Activated CD8-positive, alpha-beta memory T cell treated with anti-CD3 and anti-CD28 coated beads for 24 hours (primary cell): ENCODE results near the gene SLC41A3.
"Not testable (repeated sequence)": the region's sequence is repeated elsewhere in the genome, so short reads cannot be mapped to it uniquely, and the experiment has no call there.

Experiments
- DNase-seq: peaks from one replicate; pipeline ENCODE4 v3.0.0-alpha.2; 2020

The SLC41A3 gene

GRCh38 chr3:126025116-126025729 is 58.7 kb downstream of the SLC41A3 start:
- peak; percentile 38 for DNase-seq

- peak; percentile 33 for DNase-seq
Observed at GRCh38 chr3:126024049-126024854, 59.7 kb downstream of the SLC41A3 start.

GRCh38 chr3:126023390-126023789 is 60.5 kb downstream of the SLC41A3 start:
- DNase-seq: peak; percentile 11

GRCh38 chr3:126022741-126023359 is 61.1 kb downstream of the SLC41A3 start:
- DNase-seq: peak; percentile 32

- DNase-seq: no peak
Observed at GRCh38 chr3:126021702-126022101, 62.2 kb downstream of the SLC41A3 start.

GRCh38 chr3:126021224-126021623 is 62.7 kb downstream of the SLC41A3 start:
- DNase-seq: peak; percentile 28

GRCh38 chr3:126019683-126020082 is 64.2 kb downstream of the SLC41A3 start:
- peak; percentile 37 for DNase-seq

- DNase-seq: no peak
Observed at GRCh38 chr3:126018995-126019394, 64.9 kb downstream of the SLC41A3 start.

- no peak for DNase-seq
Observed at GRCh38 chr3:126018545-126018944, 65.4 kb downstream of the SLC41A3 start.

GRCh38 chr3:126017362-126017761 is 66.6 kb downstream of the SLC41A3 start:
- no peak for DNase-seq

- DNase-seq: no peak
Observed at GRCh38 chr3:126016616-126017015, 67.3 kb downstream of the SLC41A3 start.

- DNase-seq: no peak
Observed at GRCh38 chr3:126015075-126015474, 68.8 kb downstream of the SLC41A3 start.

- no peak for DNase-seq
Observed at GRCh38 chr3:126014252-126014651, 69.7 kb downstream of the SLC41A3 start.

GRCh38 chr3:126013751-126014156 is 70.2 kb downstream of the SLC41A3 start:
- DNase-seq: peak; percentile 41

- DNase-seq: no peak
Observed at GRCh38 chr3:126009181-126009580, 74.7 kb downstream of the SLC41A3 start.

GRCh38 chr3:126008219-126008618 is 75.7 kb downstream of the SLC41A3 start:
- DNase-seq: no peak

GRCh38 chr3:126005951-126006350 is 78.0 kb downstream of the SLC41A3 start:
- no peak for DNase-seq

GRCh38 chr3:126004692-126005091 is 79.2 kb downstream of the SLC41A3 start:
- no peak for DNase-seq

GRCh38 chr3:126004217-126004616 is 79.7 kb downstream of the SLC41A3 start:
- no peak for DNase-seq

GRCh38 chr3:126003447-126004190 is 80.3 kb downstream of the SLC41A3 start:
- no peak for DNase-seq

GRCh38 chr3:126002189-126002588 is 81.7 kb downstream of the SLC41A3 start:
- DNase-seq: no peak

GRCh38 chr3:125996751-125997150 is 87.2 kb downstream of the SLC41A3 start:
- DNase-seq: not testable (repeated sequence)
